Fibroblast of skin of back (primary cell): ENCODE results near the gene GABARAP.
"Not testable (repeated sequence)": the region's sequence is repeated elsewhere in the genome, so short reads cannot be mapped to it uniquely, and the experiment has no call there.

Experiments
- DNase-seq: peaks from one replicate; pipeline ENCODE4 v3.0.0-alpha.2; 2013

GABARAP gene

GRCh38 chr17:7260651-7261378 lies 18.6 kb upstream of the GABARAP start:
- DNase-seq = no peak

- DNase-seq = no peak
Measured at GRCh38 chr17:7260151-7260550, 17.9 kb upstream of the GABARAP start.

GRCh38 chr17:7259555-7259889 lies 17.3 kb upstream of the GABARAP start:
- no peak for DNase-seq

GRCh38 chr17:7258731-7259554 lies 16.7 kb upstream of the GABARAP start:
- no peak for DNase-seq

- no peak for DNase-seq
Measured at GRCh38 chr17:7256766-7257456, 14.7 kb upstream of the GABARAP start.

- no peak for DNase-seq
Measured at GRCh38 chr17:7254511-7254910, 12.3 kb upstream of the GABARAP start.

GRCh38 chr17:7253082-7253481 lies 10.8 kb upstream of the GABARAP start:
- no peak for DNase-seq

- peak; percentile 97 for DNase-seq
Measured at GRCh38 chr17:7252176-7253043, 10.2 kb upstream of the GABARAP start, which contains the start of gene ELP5. Gene ELP5 (plus strand): TSS chr17:7252215. CDS start chr17:7252551, 336 bp downstream.

- DNase-seq = peak; percentile 100
Measured at GRCh38 chr17:7251661-7252175, 9.5 kb upstream of the GABARAP start, which contains the start of gene CTDNEP1. Gene CTDNEP1 (minus strand): TSS chr17:7251734. CDS start chr17:7251296, 438 bp downstream.

GRCh38 chr17:7250695-7251627 lies 8.7 kb upstream of the GABARAP start:
- no peak for DNase-seq

GRCh38 chr17:7249830-7250229 lies 7.6 kb upstream of the GABARAP start:
- no peak for DNase-seq

- DNase-seq = no peak
Measured at GRCh38 chr17:7249214-7249613, 7.0 kb upstream of the GABARAP start.

- DNase-seq = no peak
Measured at GRCh38 chr17:7248796-7249195, 6.5 kb upstream of the GABARAP start.

- DNase-seq = no peak
Measured at GRCh38 chr17:7246779-7247178, 4.5 kb upstream of the GABARAP start.

GRCh38 chr17:7243838-7244237 lies 1.6 kb upstream of the GABARAP start:
- DNase-seq = not testable (repeated sequence)

GRCh38 chr17:7243453-7243729 lies 1.1 kb upstream of the GABARAP start:
- DNase-seq = no peak

GRCh38 chr17:7242717-7243452 lies 636 bp upstream of the GABARAP start:
- DNase-seq = peak; percentile 95

GRCh38 chr17:7241090-7241733 lies 1.0 kb downstream of the GABARAP start:
- DNase-seq = no peak

GRCh38 chr17:7240375-7240774 lies 1.9 kb downstream of the GABARAP start:
- no peak for DNase-seq
